ENCODE measurements around the gene PPP3CA.
A peak's percentile ranks its signal among the peaks of the same experiment; 100 is the strongest.

Gene PPP3CA

GRCh38 chr4:101169044-101170014, 178.0 kb downstream of the PPP3CA start:
- peak in 4 of 5 donors; percentile 10 to 69 (median 29) for DNase-seq

GRCh38 chr4:101163936-101164335, 183.4 kb downstream of the PPP3CA start:
- DNase-seq, result no peak

DNA sequence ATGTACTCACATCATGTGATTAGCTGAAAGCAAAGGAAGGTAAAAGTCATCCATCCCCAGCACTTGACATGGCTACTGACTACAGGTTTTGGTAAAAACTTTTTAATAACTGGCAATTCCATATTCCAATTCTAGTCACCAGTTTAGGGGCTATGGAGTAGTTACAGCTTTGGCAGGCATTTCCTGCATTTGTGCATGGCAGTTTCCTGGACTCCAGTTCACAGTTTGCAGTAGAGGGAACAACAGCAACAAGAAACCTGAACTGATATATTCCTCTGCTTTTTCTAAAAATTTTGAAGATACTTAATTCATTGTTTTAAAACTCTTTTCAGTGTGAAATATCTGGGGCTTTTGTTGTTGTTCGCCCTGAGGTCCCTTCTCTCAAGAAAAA, 184.3 kb downstream of the PPP3CA start:
- no peak for DNase-seq

DNA sequence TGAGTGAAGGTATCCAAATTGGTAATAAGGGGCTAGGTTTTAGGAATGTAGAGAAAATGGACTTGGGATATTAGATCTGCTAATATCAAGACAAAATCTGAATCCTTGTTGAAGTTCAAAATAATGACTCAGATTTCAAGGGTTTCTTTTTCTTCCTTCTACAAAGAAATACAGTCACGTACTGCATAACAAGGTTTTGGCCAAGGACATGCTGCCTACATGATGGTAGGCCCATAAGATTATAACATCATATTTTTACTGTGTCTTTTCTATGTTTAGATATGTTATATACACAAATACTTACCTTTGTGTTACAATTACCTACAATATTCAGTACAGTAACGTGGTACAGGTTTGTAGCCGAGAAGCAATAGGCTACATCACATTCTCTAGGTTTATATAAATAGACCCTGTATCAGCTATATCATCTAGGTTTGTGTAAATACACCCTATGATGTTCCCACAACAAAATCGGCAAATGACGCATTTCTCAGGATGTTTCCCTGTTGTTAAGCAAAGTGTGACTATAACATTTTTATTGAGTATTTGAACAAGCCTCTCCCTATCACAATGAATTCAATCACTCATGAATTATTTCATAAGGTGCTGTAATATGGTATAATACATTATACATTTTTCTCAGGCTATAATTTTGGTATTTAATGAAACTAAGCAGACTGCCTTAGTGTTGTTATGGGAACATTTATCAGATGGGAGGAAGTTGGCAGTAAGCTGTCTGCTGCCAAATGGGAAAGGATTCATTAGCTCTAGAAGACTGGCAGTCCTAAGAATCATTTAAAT, 186.3 kb downstream of the PPP3CA start:
- no peak for DNase-seq

DNA sequence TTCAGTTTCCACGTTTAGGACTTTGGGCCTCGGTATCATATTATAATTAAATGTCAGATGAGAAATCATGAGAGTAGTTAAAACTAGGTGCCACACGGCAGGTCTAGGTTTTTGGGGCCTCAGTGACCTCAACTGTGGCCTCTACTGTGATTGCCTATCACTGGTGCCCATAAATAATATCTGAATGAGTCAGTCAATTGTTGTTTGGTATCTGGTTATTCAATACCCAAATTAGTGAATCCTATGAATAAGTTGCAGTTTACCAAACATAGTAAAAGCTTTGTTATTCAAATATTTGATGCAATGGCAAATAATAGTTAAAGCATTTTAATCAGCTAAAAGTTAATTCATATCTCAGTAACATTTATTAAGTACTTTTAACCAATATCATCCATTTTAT, 188.8 kb downstream of the PPP3CA start:
- no peak for DNase-seq

DNA sequence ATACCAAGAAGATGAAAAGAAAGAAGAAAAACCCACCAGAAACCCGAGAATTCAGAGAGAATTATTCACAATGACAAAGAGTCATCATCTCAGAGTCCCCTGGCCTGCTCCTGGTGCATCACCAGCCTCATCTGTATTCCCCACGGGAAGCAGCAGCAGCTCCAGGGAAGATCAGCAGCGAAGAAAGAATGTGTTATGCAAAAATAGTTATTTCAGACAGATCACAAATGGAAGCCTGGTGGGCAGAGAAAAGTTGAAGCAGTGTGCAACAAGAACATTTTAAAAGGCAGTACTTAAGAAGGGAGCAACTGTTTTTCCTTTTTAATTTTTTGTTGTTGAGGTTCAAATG, 189.2 kb downstream of the PPP3CA start:
- no peak for DNase-seq

DNA sequence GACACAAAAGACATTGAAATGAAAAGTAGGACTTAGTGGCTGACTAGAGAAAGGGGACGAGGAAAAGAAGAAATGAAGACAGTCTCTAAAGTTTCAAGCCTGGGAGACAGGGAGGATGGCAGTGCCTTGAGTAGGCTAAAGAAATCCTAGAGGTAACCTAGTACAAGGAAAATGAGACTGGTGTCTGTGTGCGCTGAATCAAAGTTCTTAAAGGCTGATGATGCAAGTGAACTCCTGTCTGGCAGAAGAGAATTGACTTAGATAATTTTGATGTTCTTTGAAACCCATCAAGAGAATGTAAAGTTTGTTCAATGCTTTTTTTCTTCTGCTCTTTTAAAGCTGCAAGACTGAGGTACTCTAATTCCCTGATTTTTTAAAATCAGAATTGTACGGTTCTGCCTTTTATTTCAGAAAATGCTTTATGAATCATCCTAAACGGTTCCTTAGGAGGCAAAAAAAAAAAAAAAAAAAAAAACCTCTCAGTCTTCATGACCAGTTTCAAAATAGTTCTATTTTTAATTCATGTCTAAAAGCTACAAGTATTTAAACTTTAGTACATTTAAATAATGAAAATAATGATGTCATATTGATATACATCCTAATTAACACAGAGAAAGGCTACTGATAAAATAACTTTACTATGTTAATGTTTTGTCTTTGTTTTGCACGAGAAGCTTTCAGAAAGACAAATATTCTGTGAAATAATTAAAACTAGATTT, 189.8 kb downstream of the PPP3CA start:
- DNase-seq, result no peak

- peak in 1 of 5 donors; percentile 15 for DNase-seq
These were observed 190.6 kb downstream of the PPP3CA start for GRCh38 chr4:101156619-101157310.

- peak in 1 of 5 donors; percentile 34 for DNase-seq
These were observed 191.4 kb downstream of the PPP3CA start for GRCh38 chr4:101155945-101156344.

GRCh38 chr4:101155368-101155767, 192.0 kb downstream of the PPP3CA start:
- DNase-seq, result no peak

GRCh38 chr4:101153653-101154052, 193.7 kb downstream of the PPP3CA start:
- no peak for DNase-seq

DNA sequence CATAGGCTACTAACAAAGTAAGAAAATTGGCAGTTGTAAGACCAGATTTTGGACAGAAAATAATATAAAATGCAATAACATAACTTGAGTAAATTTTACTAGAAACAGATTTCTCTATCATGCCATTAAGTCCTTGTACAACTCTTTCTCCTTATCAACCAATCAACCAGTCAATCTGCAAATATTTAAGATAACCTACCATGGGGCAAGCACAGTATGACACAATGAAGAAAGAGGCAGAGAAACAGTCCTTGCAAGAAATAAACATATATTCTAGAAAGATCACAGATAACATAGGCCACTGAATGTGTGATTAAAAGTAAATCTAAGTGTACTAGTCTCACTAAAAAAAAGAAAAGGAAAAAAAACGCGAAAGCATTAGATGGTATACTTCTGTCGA, 194.8 kb downstream of the PPP3CA start:
- no peak for DNase-seq

- DNase-seq, result no peak
These were observed 198.8 kb downstream of the PPP3CA start for GRCh38 chr4:101148551-101148950.

DNA sequence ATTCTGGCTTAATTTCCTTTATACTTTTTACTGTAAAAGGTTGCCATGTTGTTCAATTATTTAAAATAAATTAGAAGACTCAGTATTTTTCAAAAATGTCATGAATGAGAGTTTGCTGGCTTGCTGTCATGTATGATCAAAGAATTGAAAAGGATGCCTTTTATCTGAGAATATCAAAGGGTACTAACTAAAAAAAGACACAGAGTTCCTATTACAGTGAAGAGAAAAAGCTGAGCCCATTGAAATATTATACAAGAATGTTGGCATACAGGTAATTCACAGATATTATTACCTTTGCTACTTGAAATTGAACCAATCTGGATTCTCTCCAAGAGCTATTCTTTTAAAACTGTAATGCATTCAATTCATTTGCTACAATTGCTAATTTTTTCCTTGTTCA, 200.0 kb downstream of the PPP3CA start:
- no peak for DNase-seq

DNA sequence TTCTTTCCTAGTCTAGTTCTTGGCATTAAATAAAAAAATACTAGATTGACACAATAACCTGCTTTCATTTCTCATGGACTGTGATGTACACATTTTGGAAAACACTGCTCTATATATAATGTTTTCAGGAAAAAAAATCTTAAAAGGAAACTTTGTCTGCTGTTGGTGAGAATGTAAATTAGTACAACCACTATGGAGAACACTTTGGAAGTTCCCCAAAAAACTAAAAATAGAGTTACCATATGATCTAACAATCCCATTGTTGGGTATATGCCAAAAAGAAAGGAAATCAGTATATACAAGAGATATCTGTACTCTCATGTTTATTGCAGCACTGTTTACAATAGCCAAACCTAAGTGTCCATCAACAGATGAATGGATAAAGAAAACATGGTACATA, 202.3 kb downstream of the PPP3CA start:
- no peak for DNase-seq

DNA sequence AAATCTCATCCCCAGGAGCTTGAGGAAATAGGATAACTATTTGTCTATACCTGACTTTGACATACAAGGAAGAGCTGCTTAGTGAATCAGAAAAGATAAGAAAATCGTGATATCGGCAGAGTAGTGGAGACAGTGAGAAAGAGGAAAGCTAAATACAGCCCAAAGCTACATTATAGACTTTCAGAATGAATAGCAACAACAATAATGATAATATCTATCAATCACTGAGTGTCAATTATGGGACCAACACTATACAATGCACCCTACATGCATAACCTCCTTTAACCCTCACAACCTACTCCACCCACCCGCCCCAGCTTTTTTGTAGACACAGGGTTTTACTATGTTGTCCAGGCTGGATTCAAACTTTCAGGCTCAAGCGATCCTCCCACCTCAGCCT, 205.1 kb downstream of the PPP3CA start:
- DNase-seq, result no peak

DNA sequence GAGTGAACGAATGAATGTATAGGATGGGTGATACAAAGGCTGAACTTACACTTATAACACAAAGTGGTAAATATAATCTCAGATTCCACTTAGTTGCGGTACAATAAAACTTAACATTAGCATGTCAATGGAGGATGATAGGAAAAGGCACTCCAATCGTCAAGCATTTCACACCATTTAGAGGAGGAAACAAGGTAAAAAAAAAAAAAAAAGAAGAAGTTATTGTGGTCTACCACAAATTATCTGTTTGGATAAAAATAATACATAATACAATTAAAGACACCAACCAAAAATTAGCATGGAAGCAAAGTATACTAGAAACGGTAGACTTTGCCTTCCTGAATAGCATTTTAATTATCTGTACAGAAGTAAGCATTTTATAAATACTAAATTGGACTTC, 205.5 kb downstream of the PPP3CA start:
- no peak for DNase-seq

- no peak for DNase-seq
These were observed 206.1 kb downstream of the PPP3CA start for GRCh38 chr4:101141230-101141629.

DNA sequence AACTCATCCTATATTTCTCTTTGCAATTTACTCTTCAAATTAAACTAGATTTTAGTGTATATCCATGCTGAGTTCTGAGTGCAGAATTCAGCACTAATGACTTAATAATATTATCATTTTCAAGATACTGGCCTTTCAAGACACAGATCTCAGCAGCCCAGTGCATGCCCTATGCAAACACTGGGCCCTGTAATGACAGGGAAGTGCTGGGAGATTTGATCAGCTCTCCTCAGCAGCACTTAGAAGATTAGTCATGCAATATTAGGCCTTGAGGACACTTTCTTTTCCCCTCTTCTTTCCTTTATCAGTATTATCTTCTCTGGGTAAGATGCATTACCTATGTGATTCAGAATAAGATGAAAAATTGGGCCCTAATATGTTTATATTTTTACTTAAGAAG, 207.1 kb downstream of the PPP3CA start:
- DNase-seq, result no peak

DNA sequence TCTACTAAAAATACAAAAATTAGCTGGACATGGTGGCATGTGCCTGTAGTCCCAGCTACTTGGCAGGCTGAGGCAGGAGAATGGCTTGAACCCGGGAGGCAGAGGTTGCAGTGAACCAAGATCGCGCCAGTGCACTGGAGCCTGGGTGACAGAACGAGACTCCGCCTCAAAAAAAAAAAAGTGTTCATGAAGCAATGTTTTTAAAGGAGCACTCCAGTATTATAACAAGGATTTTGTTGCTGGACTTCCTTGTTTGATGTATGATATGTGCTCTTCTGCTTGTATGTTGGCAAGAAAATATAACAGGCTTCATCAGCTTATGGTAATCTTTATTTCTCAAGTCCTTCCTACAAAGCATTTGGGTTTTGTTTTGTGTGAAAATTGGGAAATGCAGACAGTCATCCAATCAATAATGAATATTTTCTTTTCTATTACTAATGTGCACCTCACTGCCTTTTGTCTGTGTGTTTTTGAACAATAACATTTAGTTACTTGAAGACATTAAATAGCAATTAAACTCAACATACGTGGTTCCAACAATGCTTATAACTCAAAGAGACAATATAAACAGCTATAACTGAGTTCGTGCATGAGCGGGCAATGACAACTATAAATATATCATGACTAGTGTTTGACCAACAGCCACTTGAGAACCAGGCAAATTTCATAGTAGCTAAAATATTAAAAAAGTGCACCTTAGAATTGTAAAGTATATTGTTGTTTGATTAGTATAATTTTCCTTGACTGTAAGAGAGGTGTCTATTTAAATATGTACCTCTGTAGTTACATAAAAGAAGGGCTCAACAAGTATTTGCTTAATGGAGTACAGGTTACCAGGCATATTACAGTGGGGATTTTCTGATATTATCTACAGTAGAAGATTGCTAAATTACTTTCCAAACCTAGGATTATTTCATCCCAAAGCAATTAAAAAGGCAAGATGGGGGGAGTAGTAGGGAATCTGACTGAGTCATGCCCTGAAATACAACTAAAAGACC, 210.7 kb downstream of the PPP3CA start:
- DNase-seq, result no peak

- no peak for DNase-seq
These were observed 211.8 kb downstream of the PPP3CA start for GRCh38 chr4:101135371-101136010.
